HEK293 (cell line): ENCODE data around the gene CEP112.

Experiments used
- CTCF ChIA-PET: fragments of 350-600 bp; formaldehyde crosslinking; extraction: SDS; loops from one replicate; lab custom pipeline; 2021; ENCODE audit warnings: antibody characterized with exemption; lab: Yijun Ruan, JAX
- POLR2A ChIA-PET: fragments of 300-600 bp; formaldehyde crosslinking; extraction: SDS; loops from one replicate; lab custom pipeline; 2020; ENCODE audit warnings: antibody characterized with exemption, inconsistent platforms; lab: Yijun Ruan, JAX
- H3K27ac ChIP-seq: fragments of 200-500 bp; sonication (Bioruptor generic); 2 replicates; pipeline ENCODE4 v1.5.1; 2014; ENCODE audit warnings: low read depth, low read length, control low read depth, inconsistent platforms; ENCODE audit errors: extremely low read depth
- H3K36me3 ChIP-seq, 2 experiments: fragments of 200-500 bp in 1 of 2; sonication (Bioruptor generic) in 1 of 2; 1 replicate in 1 of 2; 2 replicates in 1 of 2; pipeline ENCODE4 v1.5.1; 2014 to 2017; ENCODE audit warnings: inconsistent platforms in 2 of 2, low read length in 2 of 2; ENCODE audit not compliant: control insufficient read depth in 2 of 2, insufficient read depth in 1 of 2
- H3K4me1 ChIP-seq: fragments of 200-500 bp; sonication (Bioruptor generic); 2 replicates; pipeline ENCODE4 v1.5.1; 2014; ENCODE audit warnings: mild to moderate bottlenecking, low read length, inconsistent platforms; ENCODE audit not compliant: control insufficient read depth, insufficient read depth
- H3K4me3 ChIP-seq: 2 replicates; pipeline ENCODE4 v1.5.1; 2011; ENCODE audit warnings: low read depth, mild to moderate bottlenecking, control low read depth, low read length, moderate library complexity
- H3K9me3 ChIP-seq: fragments of 200-500 bp; sonication (Bioruptor generic); 2 replicates; pipeline ENCODE4 v1.5.1; 2014; ENCODE audit warnings: low read depth, low read length, inconsistent platforms; ENCODE audit not compliant: control insufficient read depth, insufficient read depth
- CTCF ChIP-seq: fragments of 450-650 bp; formaldehyde crosslinking; IDR thresholded peaks from 2 replicates; pipeline ENCODE4 v1.5.1; 2016; ENCODE audit warnings: missing biosample characterization, missing genetic modification characterization
- GLIS2 ChIP-seq: fragments of 450-650 bp; formaldehyde crosslinking; IDR thresholded peaks from 2 replicates; pipeline ENCODE4 v1.5.1; 2016; ENCODE audit warnings: missing biosample characterization, missing genetic modification characterization
- HIC1 ChIP-seq: fragments of 450-650 bp; formaldehyde crosslinking; IDR thresholded peaks from 2 replicates; pipeline ENCODE4 v1.5.1; 2016; ENCODE audit warnings: missing biosample characterization, missing genetic modification characterization
- HOXC10 ChIP-seq: sonication (generic); formaldehyde crosslinking; IDR thresholded peaks from 2 replicates; pipeline ENCODE4 v1.8.1; 2023; ENCODE audit warnings: mild to moderate bottlenecking, missing genetic modification reagents
- KLF10 ChIP-seq: fragments of 450-650 bp; IDR thresholded peaks from 2 replicates; pipeline ENCODE4 v1.5.1; 2018; ENCODE audit warnings: missing biosample characterization, mild to moderate bottlenecking, missing genetic modification characterization
- MZF1 ChIP-seq: fragments of 450-650 bp; formaldehyde crosslinking; IDR thresholded peaks from 2 replicates; pipeline ENCODE4 v1.5.1; 2017; ENCODE audit warnings: missing biosample characterization, missing genetic modification characterization, borderline replicate concordance
- SALL2 ChIP-seq: fragments of 450-650 bp; formaldehyde crosslinking; IDR thresholded peaks from 2 replicates; pipeline ENCODE4 v1.5.0; 2017; ENCODE audit warnings: missing biosample characterization, mild to moderate bottlenecking, missing genetic modification characterization, borderline replicate concordance
- SP2 ChIP-seq: fragments of 450-650 bp; formaldehyde crosslinking; IDR thresholded peaks from 2 replicates; pipeline ENCODE4 v1.5.1; 2016; ENCODE audit warnings: missing biosample characterization, missing genetic modification characterization
- TRIM28 ChIP-seq: IDR thresholded peaks from 2 replicates; pipeline ENCODE4 v1.6.1; 2011; ENCODE audit warnings: low read length, control low read depth, borderline replicate concordance
- ZBTB10 ChIP-seq: fragments of 450-650 bp; formaldehyde crosslinking; IDR thresholded peaks from 2 replicates; pipeline ENCODE4 v1.5.1; 2016; ENCODE audit warnings: missing biosample characterization, missing genetic modification characterization
- ZBTB26 ChIP-seq: fragments of 450-650 bp; formaldehyde crosslinking; optimal IDR thresholded peaks from 2 replicates; pipeline ENCODE3; 2016; ENCODE audit warnings: missing biosample characterization, mild to moderate bottlenecking, missing genetic modification characterization
- ZBTB7A ChIP-seq: fragments of 450-650 bp; formaldehyde crosslinking; IDR thresholded peaks from 2 replicates; pipeline ENCODE4 v1.5.1; 2016; ENCODE audit warnings: low read depth, missing biosample characterization, missing genetic modification characterization
- ZFP69B ChIP-seq: fragments of 450-650 bp; formaldehyde crosslinking; IDR thresholded peaks from 2 replicates; pipeline ENCODE4 v1.5.1; 2016; ENCODE audit warnings: missing biosample characterization, missing genetic modification characterization
- ZNF174 ChIP-seq: fragments of 450-650 bp; formaldehyde crosslinking; IDR thresholded peaks from 2 replicates; pipeline ENCODE4 v1.5.0; 2017; ENCODE audit warnings: missing biosample characterization, mild to moderate bottlenecking, missing genetic modification characterization
- ZNF426 ChIP-seq: fragments of 450-650 bp; formaldehyde crosslinking; IDR thresholded peaks from 2 replicates; pipeline ENCODE4 v1.5.1; 2017; ENCODE audit warnings: missing biosample characterization, missing genetic modification characterization, mild to moderate bottlenecking, inconsistent platforms, moderate library complexity
- ZNF433 ChIP-seq: fragments of 450-650 bp; formaldehyde crosslinking; IDR thresholded peaks from 2 replicates; pipeline ENCODE4 v1.5.1; 2016; ENCODE audit warnings: missing biosample characterization, missing genetic modification characterization, low read depth
- ZNF514 ChIP-seq: fragments of 450-650 bp; formaldehyde crosslinking; IDR thresholded peaks from 2 replicates; pipeline ENCODE4 v1.5.1; 2016; ENCODE audit warnings: missing biosample characterization, missing genetic modification characterization
- ZNF549 ChIP-seq: fragments of 450-650 bp; IDR thresholded peaks from 2 replicates; pipeline ENCODE4 v1.5.1; 2018; ENCODE audit warnings: missing biosample characterization, missing genetic modification characterization, mild to moderate bottlenecking, inconsistent platforms, moderate library complexity

The CEP112 gene

GRCh38 chr17:65674246-65675045 lies 517.5 kb downstream of the CEP112 start (continued):
- no peak for TF ChIP-seq ZBTB10 (tag by site-specific recombination)
- no peak for TF ChIP-seq KLF10 (tag by site-specific recombination)
- TF ChIP-seq SALL2, result no peak
- TF ChIP-seq ZNF549 (tag by site-specific recombination), result no peak
- no peak for TF ChIP-seq ZNF433 (tag by site-specific recombination)
- no peak for TF ChIP-seq ZBTB7A
- no peak for TF ChIP-seq HOXC10 (CRISPR knock-in tag)

- no peak overlapping the region for H3K4me3 ChIP-seq
- TF ChIP-seq TRIM28 (no peak), ZNF426 (tag by site-specific recombination) (no peak), ZBTB26 (tag by site-specific recombination) (no peak), SP2 (no peak), HIC1 (tag by site-specific recombination) (no peak), CTCF (tag by site-specific recombination) (no peak), ZNF174 (no peak), ZNF514 (tag by site-specific recombination) (no peak), MZF1 (tag by site-specific recombination) (no peak), ZFP69B (no peak), GLIS2 (tag by site-specific recombination) (no peak), HOXC10 (CRISPR knock-in tag) (no peak)
- H3K9me3 ChIP-seq, result peaks cover 3% of the 10 kb centered on the region; the same call in 1 of the 2 replicates
- no peak overlapping the region for H3K27ac ChIP-seq
- H3K4me1 ChIP-seq, result no peaks in the 10 kb centered on the region
- CTCF ChIA-PET, result interaction anchor here (0.6 kb wide), 1 partner anchor 789 kb away, joined by 3 read pairs; no protein-coding TSS in a partner anchor
- no peaks in the 10 kb centered on the region for H3K36me3 ChIP-seq
- POLR2A ChIA-PET, result no interaction called here
These were observed 521.1 kb downstream of the CEP112 start for GRCh38 chr17:65670667-65671371.
